A549 (cell line): ENCODE data around the gene CDC5L. TPM values are rescaled to one million over a fixed set of nuclear protein-coding genes. Genes with fewer than 3 reads are reported as not detected.

Source experiments
- ATAC-seq, 2 experiments: fragments of 200-7000 bp in 1 of 2; fragments of >200 bp in 1 of 2; cut with Nextera tagmentation in 1 of 2; cut with Tn5 transposase in 1 of 2; 3 replicates each; pipeline versions ENCODE4 v1.8.0 to v1.9.1; 2018 to 2020; ENCODE audit warnings: mild to moderate bottlenecking in 1 of 2, moderate library complexity in 1 of 2
- CTCF ChIA-PET: fragments of 300-600 bp; sonication (Branson Sonifier 250); formaldehyde crosslinking; extraction: SDS; loops from one replicate; lab custom pipeline; 2021; ENCODE audit warnings: antibody characterized with exemption, inconsistent platforms; lab: Yijun Ruan, JAX
- POLR2A ChIA-PET: fragments of 350-600 bp; formaldehyde crosslinking; extraction: SDS; loops from one replicate; lab custom pipeline; 2021; ENCODE audit warnings: antibody characterized with exemption, inconsistent platforms; lab: Yijun Ruan, JAX
- DNase-seq, 2 experiments: peaks; one replicate each; pipeline versions ENCODE4 v3.0.0 to v3.0.0-alpha.2; 2011 to 2016; ENCODE audit warnings: low read depth in 1 of 2, low spot score in 1 of 2
- FAIRE-seq: peaks from 2 replicates; lab custom pipeline; 2011; peaks lifted over from hg19 to GRCh38; lab: Jason Lieb, UNC
- H3K27ac ChIP-seq, 2 experiments: fragments of >200 bp; sonication (Bioruptor Twin); formaldehyde crosslinking; 3 replicates each; pipeline ENCODE4 v1.5.1; 2016 to 2017
- H3K4me1 ChIP-seq: fragments of >200 bp; sonication (Bioruptor Twin); formaldehyde crosslinking; 3 replicates; pipeline ENCODE4 v1.6.1; 2016
- H3K4me2 ChIP-seq: fragments of >200 bp; sonication (Bioruptor Twin); formaldehyde crosslinking; 3 replicates; pipeline ENCODE4 v1.6.1; 2016
- H3K4me3 ChIP-seq: fragments of >200 bp; sonication (Bioruptor Twin); formaldehyde crosslinking; 3 replicates; pipeline ENCODE4 v1.5.1; 2016
- H3K9me3 ChIP-seq: fragments of >200 bp; sonication (Bioruptor Twin); formaldehyde crosslinking; 3 replicates; pipeline ENCODE4 v1.6.1; 2016
- BCL3 ChIP-seq: fragments of >200 bp; sonication (Bioruptor Twin); formaldehyde crosslinking; IDR thresholded peaks from 3 replicates; pipeline ENCODE4 v1.6.1; 2016
- CHD2 ChIP-seq: fragments of 150-350 bp; IDR thresholded peaks from 2 replicates; pipeline ENCODE4 v1.6.1; 2014; ENCODE audit warnings: low read length; ENCODE audit not compliant: partially characterized antibody
- CHD4 ChIP-seq: fragments of 200-600 bp; sonication (generic); IDR thresholded peaks from 2 replicates; pipeline ENCODE4 v1.6.1; 2016; ENCODE audit warnings: antibody characterized with exemption, mild to moderate bottlenecking, borderline replicate concordance
- CTCF ChIP-seq: fragments of >200 bp; sonication (Bioruptor Twin); formaldehyde crosslinking; IDR thresholded peaks from 3 replicates; pipeline ENCODE4 v1.5.1; 2016
- ESRRA ChIP-seq: fragments of 150-350 bp; IDR thresholded peaks from 2 replicates; pipeline ENCODE4 v1.6.1; 2014; ENCODE audit warnings: mild to moderate bottlenecking, low read length, borderline replicate concordance
- FOSB ChIP-seq: fragments of 250-450 bp; sonication (Bioruptor Pico); IDR thresholded peaks from 2 replicates; pipeline ENCODE4 v1.5.0; 2020; ENCODE audit warnings: mild to moderate bottlenecking, moderate library complexity
- FOSL2 ChIP-seq, 2 experiments: fragments of 450-650 bp in 1 of 2; fragments of >200 bp in 1 of 2; sonication (Bioruptor Twin) in 1 of 2; formaldehyde crosslinking; IDR thresholded peaks; 2 replicates each; pipeline versions ENCODE4 v1.5.0 to v1.6.1; 2016 to 2020; ENCODE audit warnings: mild to moderate bottlenecking in 1 of 2, moderate library complexity in 1 of 2
- GATA3 ChIP-seq: IDR thresholded peaks from 2 replicates; pipeline ENCODE4 v1.6.1; 2012; ENCODE audit warnings: borderline replicate concordance
- HEYL ChIP-seq: fragments of 250-450 bp; sonication (Bioruptor Pico); IDR thresholded peaks from 2 replicates; pipeline ENCODE4 v1.8.0; 2021; ENCODE audit warnings: mild to moderate bottlenecking, moderate library complexity
- HMGXB4 ChIP-seq: fragments of 250-450 bp; sonication (Bioruptor Pico); IDR thresholded peaks from 2 replicates; pipeline ENCODE4 v1.5.0; 2021; ENCODE audit warnings: mild to moderate bottlenecking, moderate library complexity, borderline replicate concordance
- JUN ChIP-seq, 2 experiments: fragments of >200 bp; sonication (Bioruptor Twin); formaldehyde crosslinking; IDR thresholded peaks; 2 replicates in 1 of 2; 3 replicates in 1 of 2; pipeline ENCODE4 v1.6.1; 2016 to 2017
- JUNB ChIP-seq: fragments of >200 bp; sonication (Bioruptor Twin); formaldehyde crosslinking; IDR thresholded peaks from 2 replicates; pipeline ENCODE4 v1.6.1; 2016
- KDM1A ChIP-seq: fragments of 200-600 bp; sonication (generic); IDR thresholded peaks from 2 replicates; pipeline ENCODE4 v1.6.1; 2016; ENCODE audit warnings: low read depth, mild to moderate bottlenecking
- MAFK ChIP-seq: fragments of 450-650 bp; IDR thresholded peaks from 2 replicates; pipeline ENCODE4 v1.6.1; 2014; ENCODE audit not compliant: partially characterized antibody
- MAZ ChIP-seq: fragments of 150-350 bp; IDR thresholded peaks from 2 replicates; pipeline ENCODE4 v1.6.1; 2014; ENCODE audit warnings: antibody characterized with exemption, low read depth, low read length, borderline replicate concordance
- MYC ChIP-seq: IDR thresholded peaks from 2 replicates; pipeline ENCODE4 v1.6.1; 2012; ENCODE audit warnings: mild to moderate bottlenecking, inconsistent platforms, low read length, improper control_type of control experiment, borderline replicate concordance
- NFE2L2 ChIP-seq: fragments of 150-350 bp; conservative IDR thresholded peaks from 2 replicates; pipeline ENCODE4 v1.6.1; 2014; ENCODE audit warnings: low read length
- RAD21 ChIP-seq, 2 experiments: fragments of >200 bp in 1 of 2; sonication (Bioruptor Twin) in 1 of 2; formaldehyde crosslinking in 1 of 2; IDR thresholded peaks in 1 of 2; conservative IDR thresholded peaks in 1 of 2; 2 replicates in 1 of 2; 3 replicates in 1 of 2; pipeline ENCODE4 v1.6.1; 2012 to 2018; ENCODE audit warnings: inconsistent platforms in 1 of 2
- RCOR1 ChIP-seq: fragments of 150-350 bp; IDR thresholded peaks from 2 replicates; pipeline ENCODE4 v1.6.1; 2014; ENCODE audit warnings: antibody characterized with exemption, low read length, low read depth
- SMC3 ChIP-seq: fragments of >200 bp; sonication (Bioruptor Twin); formaldehyde crosslinking; IDR thresholded peaks from 3 replicates; pipeline ENCODE4 v1.6.1; 2018; ENCODE audit warnings: inconsistent platforms
- ZC3H11A ChIP-seq: fragments of 450-650 bp; IDR thresholded peaks from 2 replicates; pipeline ENCODE4 v1.6.1; 2014; ENCODE audit warnings: antibody characterized with exemption, mild to moderate bottlenecking
- ZSCAN20 ChIP-seq: fragments of 250-450 bp; sonication (Bioruptor Pico); IDR thresholded peaks from 2 replicates; pipeline ENCODE4 v1.8.0; 2022; ENCODE audit warnings: mild to moderate bottlenecking, moderate library complexity
- WGBS: methylation state at CpG from one replicate; pipeline ENCODE4 v1.1.6; 2017; ENCODE audit errors: missing lambda C conversion rate; 5-methylcytosine and 5-hydroxymethylcytosine counted together
- polyA plus RNA-seq, 4 experiments: library from polyadenylated mRNA; depleted of rRNA in 3 of 4; stranded (reverse); fragments of >200 nt; fragmentation: RNase III in 1 of 4; extraction: RNeasy Plus Mini Kit Qiagen cat#74134 plus additional on column Dnase treatment in 1 of 4; gene quantifications; 2 replicates in 3 of 4; 3 replicates in 1 of 4; pipeline ENCODE4 v1.2.3, GENCODE V29; 2011 to 2017

CDC5L gene
- polyA plus RNA-seq, 2 of the 4 experiments (the other 2 are of a cell fraction), result 12.8 to 20.5 TPM

GRCh38 chr6:44430326-44430725, 42.8 kb downstream of the CDC5L start (continued):
- TF ChIP-seq SMC3 (no peak), ZSCAN20 (CRISPR knock-in tag) (no peak), NFE2L2 (no peak), CHD2 (no peak)

GRCh38 chr6:44431118-44431725, 43.7 kb downstream of the CDC5L start:
- Histone ChIP-seq H3K4me1 (0 out of 3 replicates have a peak, but pooled peaks cover 3% of the 10 kb centered on the region), H3K9me3 (no peaks in the 10 kb centered on the region), H3K4me2 (no peak overlapping the region), H3K27ac (no peak overlapping the region), H3K4me3 (no peak overlapping the region)
- peak; percentile 19 to 46 for DNase-seq
- no peak for FAIRE-seq
- peak; percentile 59 to 84; a peak in 5 of 6 replicates for ATAC-seq
- ChIA-PET CTCF (interaction anchor here (0.7 to 6.4 kb wide), 9 partner anchors 8 to 163 kb away, joined by 3 to 56 read pairs (median 6); no protein-coding TSS in a partner anchor), POLR2A (no interaction called here)
- WGBS, result 97% methylated on average over 1 of the region's 1 CpG
- TF ChIP-seq SMC3, result 0 out of 3 replicates have a peak, but pooled peaks have one; percentile 38
- TF ChIP-seq CHD4, result no peak
- TF ChIP-seq CTCF, result peak; percentile 66
- TF ChIP-seq RAD21 (conservative IDR thresholded peaks at IDR 0.05 in 1 of 2, IDR thresholded peaks at IDR 0.05 in 1 of 2), result peak; percentile 64 to 66

- CTCF ChIA-PET, result interaction anchor here (1.2 to 6.4 kb wide), 5 partner anchors 7 to 162 kb away, joined by 3 to 56 read pairs (median 6); no protein-coding TSS in a partner anchor
- POLR2A ChIA-PET, result no interaction called here
- FAIRE-seq, result no peak
- no peaks in the 10 kb centered on the region for H3K9me3 ChIP-seq
- TF ChIP-seq HEYL (CRISPR knock-in tag), result no peak
- TF ChIP-seq BCL3, result no peak
- no peak for TF ChIP-seq FOSB (CRISPR knock-in tag)
- TF ChIP-seq ZC3H11A, result no peak
- no peak overlapping the region for H3K27ac ChIP-seq
- 74% methylated on average over 2 of the region's 2 CpGs for WGBS
- 0 out of 3 replicates have a peak, but pooled peaks cover 3% of the 10 kb centered on the region for H3K4me1 ChIP-seq
- no peak overlapping the region for H3K4me3 ChIP-seq
- ATAC-seq, result no peak
- no peak overlapping the region for H3K4me2 ChIP-seq
- DNase-seq, result no peak
These were observed 44.7 kb downstream of the CDC5L start for GRCh38 chr6:44432227-44432626.

- Histone ChIP-seq H3K27ac (no peak overlapping the region), H3K4me2 (no peak overlapping the region), H3K4me1 (0 out of 3 replicates have a peak, but pooled peaks cover 3% of the 10 kb centered on the region), H3K9me3 (no peaks in the 10 kb centered on the region), H3K4me3 (no peak overlapping the region)
- POLR2A ChIA-PET, result no interaction called here
- ATAC-seq (no peak), DNase-seq (no peak), FAIRE-seq (no peak)
- CTCF ChIA-PET, result interaction anchor here (1.2 to 6.4 kb wide), 2 partner anchors 24 to 37 kb away, joined by 3 to 56 read pairs; no protein-coding TSS in a partner anchor
- no peak for TF ChIP-seq GATA3
- no peak for TF ChIP-seq MAFK
- TF ChIP-seq JUN (IDR thresholded peaks at IDR 0.05), result no peak
- TF ChIP-seq ESRRA, result no peak
- TF ChIP-seq JUNB, result no peak
- no peak for TF ChIP-seq RCOR1
- no peak for TF ChIP-seq MYC
- no peak for TF ChIP-seq KDM1A
- TF ChIP-seq HMGXB4 (CRISPR knock-in tag), result no peak
- TF ChIP-seq HEYL (CRISPR knock-in tag), result no peak
- TF ChIP-seq MAZ, result no peak
- no peak for TF ChIP-seq FOSB (CRISPR knock-in tag)
- no peak for TF ChIP-seq FOSL2 (IDR thresholded peaks at IDR 0.05)
- TF ChIP-seq FOSL2 (CRISPR knock-in tag; IDR thresholded peaks at IDR 0.05), result no peak
- WGBS, result 93% methylated on average over 1 of the region's 1 CpG
These were observed 45.2 kb downstream of the CDC5L start for GRCh38 chr6:44432726-44433125.
